Esophagus muscularis mucosa (tissue), 4 donors: ENCODE results near the gene GUCA1C. TPM values are rescaled to one million over a fixed set of nuclear protein-coding genes. Genes with fewer than 3 reads are reported as not detected.

Experiments used
- DNase-seq: peaks from one replicate; pipeline ENCODE4 v3.0.0-alpha.2; 2017; ENCODE audit errors: extremely low spot score
- H3K27ac ChIP-seq, 4 donors: fragments of 200-600 bp; sonication (generic); replicated peaks in 1 of 4; 1 replicate in 3 of 4; 2 replicates in 1 of 4; pipeline ENCODE4 v1.5.1; 2016 to 2019; ENCODE audit warnings: mild to moderate bottlenecking in 1 of 4
- H3K27me3 ChIP-seq, 4 donors: fragments of 200-600 bp; sonication (generic); one replicate each; pipeline versions ENCODE4 v1.5.1 to v1.6.0; 2016 to 2019
- H3K36me3 ChIP-seq, 4 donors: fragments of 200-600 bp; sonication (generic); one replicate each; pipeline ENCODE4 v1.5.1; 2016 to 2019
- H3K4me1 ChIP-seq, 4 donors: fragments of 200-600 bp; sonication (generic); one replicate each; pipeline ENCODE4 v1.5.1; 2016 to 2019
- H3K4me3 ChIP-seq, 4 donors: fragments of 200-600 bp; sonication (generic); 1 replicate in 2 of 4; 2 replicates in 2 of 4; pipeline ENCODE4 v1.5.1; 2016 to 2019; ENCODE audit warnings: mild to moderate bottlenecking in 4 of 4, moderate library complexity in 1 of 4
- H3K9me3 ChIP-seq, 4 donors: fragments of 200-600 bp; sonication (generic); 1 replicate in 3 of 4; 2 replicates in 1 of 4; pipeline ENCODE4 v1.5.1; 2016 to 2019
- CTCF ChIP-seq, 3 experiments: fragments of 200-600 bp in 2 of 3; fragments of 450-650 bp in 1 of 3; sonication (generic) in 2 of 3; IDR thresholded peaks; one replicate each; pipeline ENCODE4 v1.5.1; 2017 to 2019; ENCODE audit warnings: antibody characterized with exemption in 3 of 3, mild to moderate bottlenecking in 2 of 3, moderate library complexity in 1 of 3
- EP300 ChIP-seq: sonication (generic); formaldehyde crosslinking; IDR thresholded peaks from one replicate; pipeline ENCODE4 v1.6.1; 2017; ENCODE audit warnings: antibody characterized with exemption
- POLR2A ChIP-seq: fragments of 450-650 bp; IDR thresholded peaks from one replicate; pipeline ENCODE4 v1.6.1; 2017; ENCODE audit warnings: antibody characterized with exemption, moderate library complexity, mild to moderate bottlenecking, low read depth
- POLR2AphosphoS5 ChIP-seq, 2 donors: sonication (generic); formaldehyde crosslinking; IDR thresholded peaks; one replicate each; pipeline ENCODE4 v1.6.1; 2017; ENCODE audit warnings: antibody characterized with exemption in 2 of 2
- WGBS: methylation state at CpG from one replicate; pipeline ENCODE4 v1.1.5; 2018; 5-methylcytosine and 5-hydroxymethylcytosine counted together
- intact Hi-C: fragments of 100-400 bp; cut with DNase I; formaldehyde crosslinking; loops from one replicate; pipeline ENCODE4 v1.15.1; 2023
- total RNA-seq, 4 donors: library from RNA; depleted of rRNA; stranded (reverse); fragments of >200 nt; gene quantifications; one replicate each; pipeline versions ENCODE4 v1.1.0 to v1.2.1, GENCODE V29; 2016

GUCA1C gene
- total RNA-seq, 4 donors from 2014 or later, result not detected

- intact Hi-C loops, result no loop called here
- H3K4me1 ChIP-seq, result no peaks in the 10 kb centered on the region
- 79% methylated on average over 1 of the region's 1 CpG for WGBS
- TF ChIP-seq CTCF (IDR thresholded peaks at IDR 0.05) (no peak), EP300 (no peak), POLR2A (no peak), POLR2AphosphoS5 (IDR thresholded peaks at IDR 0.05) (no peak)
- no peaks in the 10 kb centered on the region for H3K36me3 ChIP-seq
- H3K4me3 ChIP-seq, result no peak overlapping the region
- H3K9me3 ChIP-seq, result no peaks in the 10 kb centered on the region
- DNase-seq, result no peak
- no peak overlapping the region for H3K27ac ChIP-seq
- H3K27me3 ChIP-seq, result no peaks in the 10 kb centered on the region
Measured at GRCh38 chr3:108973019-108973418, 19.3 kb upstream of the GUCA1C start.

- intact Hi-C loops, result no loop called here
- DNase-seq, result no peak
- no peaks in the 10 kb centered on the region for H3K36me3 ChIP-seq
- no peaks in the 10 kb centered on the region for H3K9me3 ChIP-seq
- TF ChIP-seq CTCF (IDR thresholded peaks at IDR 0.05), result no peak
- no peak for TF ChIP-seq POLR2AphosphoS5 (IDR thresholded peaks at IDR 0.05)
- TF ChIP-seq POLR2A, result no peak
- TF ChIP-seq EP300, result no peak
- no peaks in the 10 kb centered on the region for H3K4me1 ChIP-seq
- WGBS, result 68% methylated on average over 3 of the region's 3 CpGs
- no peaks in the 10 kb centered on the region for H3K27me3 ChIP-seq
- H3K4me3 ChIP-seq, result no peak overlapping the region
- H3K27ac ChIP-seq, result no peak overlapping the region
Measured at GRCh38 chr3:108972482-108972881, 18.8 kb upstream of the GUCA1C start.

GRCh38 chr3:108970561-108970960 lies 16.9 kb upstream of the GUCA1C start:
- TF ChIP-seq POLR2A (no peak), POLR2AphosphoS5 (IDR thresholded peaks at IDR 0.05) (no peak), CTCF (IDR thresholded peaks at IDR 0.05) (no peak)
- Histone ChIP-seq H3K9me3 (no peaks in the 10 kb centered on the region), H3K4me3 (no peak overlapping the region), H3K27me3 (no peaks in the 10 kb centered on the region), H3K27ac (no peak overlapping the region), H3K36me3 (no peaks in the 10 kb centered on the region), H3K4me1 (no peaks in the 10 kb centered on the region)
- 58% methylated on average over 3 of the region's 3 CpGs for WGBS
- intact Hi-C loops, result no loop called here
- DNase-seq, result no peak

GRCh38 chr3:108966773-108967172 lies 13.1 kb upstream of the GUCA1C start:
- TF ChIP-seq POLR2A (no peak), EP300 (no peak), CTCF (IDR thresholded peaks at IDR 0.05) (no peak), POLR2AphosphoS5 (IDR thresholded peaks at IDR 0.05) (no peak)
- H3K27ac ChIP-seq, result no peak overlapping the region
- H3K36me3 ChIP-seq, result no peaks in the 10 kb centered on the region
- no peaks in the 10 kb centered on the region for H3K9me3 ChIP-seq
- no peaks in the 10 kb centered on the region for H3K4me1 ChIP-seq
- intact Hi-C loops, result no loop called here
- WGBS, result 59% methylated on average over 3 of the region's 3 CpGs
- no peak for DNase-seq
- H3K27me3 ChIP-seq, result no peaks in the 10 kb centered on the region
- no peak overlapping the region for H3K4me3 ChIP-seq

- intact Hi-C loops, result no loop called here
- no peaks in the 10 kb centered on the region for H3K36me3 ChIP-seq
- no peak overlapping the region for H3K27ac ChIP-seq
- no peaks in the 10 kb centered on the region for H3K4me1 ChIP-seq
- H3K4me3 ChIP-seq, result no peak overlapping the region
- TF ChIP-seq POLR2A, result no peak
- TF ChIP-seq CTCF (IDR thresholded peaks at IDR 0.05), result no peak
- no peak for TF ChIP-seq EP300
- TF ChIP-seq POLR2AphosphoS5 (IDR thresholded peaks at IDR 0.05), result no peak
- 79% methylated on average over 1 of the region's 1 CpG for WGBS
- H3K9me3 ChIP-seq, result no peaks in the 10 kb centered on the region
- DNase-seq, result no peak
- H3K27me3 ChIP-seq, result no peaks in the 10 kb centered on the region
Measured at GRCh38 chr3:108959017-108959416, 5.3 kb upstream of the GUCA1C start.
